Activated CD8-positive, alpha-beta memory T cell treated with anti-CD3 and anti-CD28 coated beads, Interleukin-2, amount 50 U/mL, for 48 hours (primary cell): ENCODE data around the gene OLIG1.

Experiments used
- DNase-seq: peaks from one replicate; pipeline ENCODE4 v3.0.0-alpha.2; 2020

OLIG1 gene

DNA sequence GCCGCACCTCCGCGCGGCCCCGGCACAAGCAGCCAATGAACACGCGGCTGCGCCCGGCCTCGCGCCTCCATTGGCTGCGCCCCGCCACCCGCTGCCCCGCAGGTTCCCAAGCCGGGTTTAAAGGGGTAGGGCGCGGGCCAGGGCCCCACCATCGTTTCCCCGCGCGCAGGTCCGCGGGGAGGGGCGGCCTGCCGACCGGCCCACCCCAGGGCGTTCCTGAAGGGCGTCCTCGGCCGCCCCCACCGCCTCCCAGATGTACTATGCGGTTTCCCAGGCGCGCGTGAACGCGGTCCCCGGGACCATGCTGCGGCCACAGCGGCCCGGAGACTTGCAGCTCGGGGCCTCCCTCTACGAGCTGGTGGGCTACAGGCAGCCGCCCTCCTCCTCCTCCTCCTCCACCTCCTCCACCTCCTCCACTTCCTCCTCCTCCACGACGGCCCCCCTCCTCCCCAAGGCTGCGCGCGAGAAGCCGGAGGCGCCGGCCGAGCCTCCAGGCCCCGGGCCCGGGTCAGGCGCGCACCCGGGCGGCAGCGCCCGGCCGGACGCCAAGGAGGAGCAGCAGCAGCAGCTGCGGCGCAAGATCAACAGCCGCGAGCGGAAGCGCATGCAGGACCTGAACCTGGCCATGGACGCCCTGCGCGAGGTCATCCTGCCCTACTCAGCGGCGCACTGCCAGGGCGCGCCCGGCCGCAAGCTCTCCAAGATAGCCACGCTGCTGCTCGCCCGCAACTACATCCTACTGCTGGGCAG lies at the start of gene OLIG1:
OLIG1 (plus strand) TSS at position 148 of the 750 bp plus-strand sequence; CDS start at position 254, 106 bp downstream.
- DNase-seq, result peak; percentile 76

DNA sequence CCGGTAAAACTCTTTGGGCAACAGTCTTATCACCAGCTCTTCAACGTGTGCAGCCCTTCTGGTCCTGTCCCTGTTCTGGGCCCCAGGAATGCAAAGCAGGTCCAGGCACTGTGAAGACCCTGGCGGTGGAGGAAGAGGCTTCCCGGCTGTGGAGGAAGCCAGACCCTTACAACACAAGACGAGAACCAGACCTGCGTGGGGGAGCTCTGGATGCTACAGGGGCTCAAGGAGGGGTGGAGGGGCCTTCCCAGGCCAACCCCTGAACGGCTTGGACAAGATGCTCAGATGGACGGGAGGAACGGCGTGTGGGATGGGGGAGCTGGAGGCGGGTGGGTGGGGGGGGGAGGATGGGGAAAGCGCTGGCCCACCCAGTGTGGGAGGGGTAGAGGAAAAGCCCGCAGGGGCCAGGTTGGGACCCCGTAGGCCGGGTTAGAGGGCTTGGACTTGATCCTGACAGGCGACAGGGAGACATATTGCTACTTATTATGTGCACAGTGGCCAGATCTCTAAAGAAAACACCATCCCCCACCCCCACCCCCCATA lies 49.3 kb upstream of the OLIG1 start:
- DNase-seq, result no peak

DNA sequence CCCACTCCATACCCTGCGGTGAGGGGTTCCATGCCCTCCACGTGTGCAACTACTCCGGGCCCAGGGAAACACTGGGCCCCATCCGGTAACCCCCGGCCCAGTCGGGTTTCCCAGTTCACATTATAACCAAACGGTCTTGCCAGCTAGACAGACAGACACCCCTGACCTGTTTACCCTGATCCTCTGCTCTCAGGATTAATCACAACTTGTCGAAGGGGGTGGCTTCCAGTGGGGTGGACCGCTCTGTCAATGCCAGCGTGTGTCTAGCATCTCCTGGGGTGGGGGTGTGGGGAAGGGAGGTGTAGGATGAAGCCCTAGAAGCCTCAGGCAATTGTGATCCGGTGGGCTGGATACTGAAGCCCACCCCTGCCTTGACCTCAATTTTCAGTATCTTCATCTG lies 48.8 kb upstream of the OLIG1 start:
- DNase-seq, result no peak

- DNase-seq, result no peak
Observed at GRCh38 chr21:33021667-33022066, 48.3 kb upstream of the OLIG1 start.

- no peak for DNase-seq
Observed at GRCh38 chr21:33022489-33022827, 47.5 kb upstream of the OLIG1 start.

- no peak for DNase-seq
Observed at GRCh38 chr21:33022828-33023573, 46.9 kb upstream of the OLIG1 start.

DNA sequence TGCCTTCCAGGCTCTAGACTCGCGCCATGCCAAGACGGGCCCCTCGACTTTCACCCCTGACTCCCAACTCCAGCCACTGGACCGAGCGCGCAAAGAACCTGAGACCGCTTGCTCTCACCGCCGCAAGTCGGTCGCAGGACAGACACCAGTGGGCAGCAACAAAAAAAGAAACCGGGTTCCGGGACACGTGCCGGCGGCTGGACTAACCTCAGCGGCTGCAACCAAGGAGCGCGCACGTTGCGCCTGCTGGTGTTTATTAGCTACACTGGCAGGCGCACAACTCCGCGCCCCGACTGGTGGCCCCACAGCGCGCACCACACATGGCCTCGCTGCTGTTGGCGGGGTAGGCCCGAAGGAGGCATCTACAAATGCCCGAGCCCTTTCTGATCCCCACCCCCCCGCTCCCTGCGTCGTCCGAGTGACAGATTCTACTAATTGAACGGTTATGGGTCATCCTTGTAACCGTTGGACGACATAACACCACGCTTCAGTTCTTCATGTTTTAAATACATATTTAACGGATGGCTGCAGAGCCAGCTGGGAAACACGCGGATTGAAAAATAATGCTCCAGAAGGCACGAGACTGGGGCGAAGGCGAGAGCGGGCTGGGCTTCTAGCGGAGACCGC lies 46.3 kb upstream of the OLIG1 start:
- peak; percentile 62 for DNase-seq

DNA sequence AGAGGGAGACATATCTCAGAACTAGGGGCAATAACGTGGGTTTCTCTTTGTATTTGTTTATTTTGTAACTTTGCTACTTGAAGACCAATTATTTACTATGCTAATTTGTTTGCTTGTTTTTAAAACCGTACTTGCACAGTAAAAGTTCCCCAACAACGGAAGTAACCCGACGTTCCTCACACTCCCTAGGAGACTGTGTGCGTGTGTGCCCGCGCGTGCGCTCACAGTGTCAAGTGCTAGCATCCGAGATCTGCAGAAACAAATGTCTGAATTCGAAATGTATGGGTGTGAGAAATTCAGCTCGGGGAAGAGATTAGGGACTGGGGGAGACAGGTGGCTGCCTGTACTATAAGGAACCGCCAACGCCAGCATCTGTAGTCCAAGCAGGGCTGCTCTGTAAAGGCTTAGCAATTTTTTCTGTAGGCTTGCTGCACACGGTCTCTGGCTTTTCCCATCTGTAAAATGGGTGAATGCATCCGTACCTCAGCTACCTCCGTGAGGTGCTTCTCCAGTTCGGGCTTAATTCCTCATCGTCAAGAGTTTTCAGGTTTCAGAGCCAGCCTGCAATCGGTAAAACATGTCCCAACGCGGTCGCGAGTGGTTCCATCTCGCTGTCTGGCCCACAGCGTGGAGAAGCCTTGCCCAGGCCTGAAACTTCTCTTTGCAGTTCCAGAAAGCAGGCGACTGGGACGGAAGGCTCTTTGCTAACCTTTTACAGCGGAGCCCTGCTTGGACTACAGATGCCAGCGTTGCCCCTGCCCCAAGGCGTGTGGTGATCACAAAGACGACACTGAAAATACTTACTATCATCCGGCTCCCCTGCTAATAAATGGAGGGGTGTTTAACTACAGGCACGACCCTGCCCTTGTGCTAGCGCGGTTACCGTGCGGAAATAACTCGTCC lies 45.5 kb upstream of the OLIG1 start:
- no peak for DNase-seq

GRCh38 chr21:33025106-33025488 lies 44.8 kb upstream of the OLIG1 start:
- no peak for DNase-seq

GRCh38 chr21:33025489-33026442 lies 44.2 kb upstream of the OLIG1 start, which contains the start of gene OLIG2:
TSS of gene OLIG2 (plus strand) at chr21:33025935. CDS start at chr21:33026863, 928 bp downstream.
- peak; percentile 59 for DNase-seq

DNA sequence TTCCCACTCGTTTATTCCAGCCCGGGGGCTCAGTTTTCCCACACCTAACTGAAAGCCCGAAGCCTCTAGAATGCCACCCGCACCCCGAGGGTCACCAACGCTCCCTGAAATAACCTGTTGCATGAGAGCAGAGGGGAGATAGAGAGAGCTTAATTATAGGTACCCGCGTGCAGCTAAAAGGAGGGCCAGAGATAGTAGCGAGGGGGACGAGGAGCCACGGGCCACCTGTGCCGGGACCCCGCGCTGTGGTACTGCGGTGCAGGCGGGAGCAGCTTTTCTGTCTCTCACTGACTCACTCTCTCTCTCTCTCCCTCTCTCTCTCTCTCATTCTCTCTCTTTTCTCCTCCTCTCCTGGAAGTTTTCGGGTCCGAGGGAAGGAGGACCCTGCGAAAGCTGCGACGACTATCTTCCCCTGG lies 43.5 kb upstream of the OLIG1 start:
- DNase-seq, result no peak

DNA sequence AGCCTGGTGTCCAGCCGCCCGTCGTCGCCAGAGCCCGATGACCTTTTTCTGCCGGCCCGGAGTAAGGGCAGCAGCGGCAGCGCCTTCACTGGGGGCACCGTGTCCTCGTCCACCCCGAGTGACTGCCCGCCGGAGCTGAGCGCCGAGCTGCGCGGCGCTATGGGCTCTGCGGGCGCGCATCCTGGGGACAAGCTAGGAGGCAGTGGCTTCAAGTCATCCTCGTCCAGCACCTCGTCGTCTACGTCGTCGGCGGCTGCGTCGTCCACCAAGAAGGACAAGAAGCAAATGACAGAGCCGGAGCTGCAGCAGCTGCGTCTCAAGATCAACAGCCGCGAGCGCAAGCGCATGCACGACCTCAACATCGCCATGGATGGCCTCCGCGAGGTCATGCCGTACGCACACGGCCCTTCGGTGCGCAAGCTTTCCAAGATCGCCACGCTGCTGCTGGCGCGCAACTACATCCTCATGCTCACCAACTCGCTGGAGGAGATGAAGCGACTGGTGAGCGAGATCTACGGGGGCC lies 43.0 kb upstream of the OLIG1 start:
- no peak for DNase-seq

DNA sequence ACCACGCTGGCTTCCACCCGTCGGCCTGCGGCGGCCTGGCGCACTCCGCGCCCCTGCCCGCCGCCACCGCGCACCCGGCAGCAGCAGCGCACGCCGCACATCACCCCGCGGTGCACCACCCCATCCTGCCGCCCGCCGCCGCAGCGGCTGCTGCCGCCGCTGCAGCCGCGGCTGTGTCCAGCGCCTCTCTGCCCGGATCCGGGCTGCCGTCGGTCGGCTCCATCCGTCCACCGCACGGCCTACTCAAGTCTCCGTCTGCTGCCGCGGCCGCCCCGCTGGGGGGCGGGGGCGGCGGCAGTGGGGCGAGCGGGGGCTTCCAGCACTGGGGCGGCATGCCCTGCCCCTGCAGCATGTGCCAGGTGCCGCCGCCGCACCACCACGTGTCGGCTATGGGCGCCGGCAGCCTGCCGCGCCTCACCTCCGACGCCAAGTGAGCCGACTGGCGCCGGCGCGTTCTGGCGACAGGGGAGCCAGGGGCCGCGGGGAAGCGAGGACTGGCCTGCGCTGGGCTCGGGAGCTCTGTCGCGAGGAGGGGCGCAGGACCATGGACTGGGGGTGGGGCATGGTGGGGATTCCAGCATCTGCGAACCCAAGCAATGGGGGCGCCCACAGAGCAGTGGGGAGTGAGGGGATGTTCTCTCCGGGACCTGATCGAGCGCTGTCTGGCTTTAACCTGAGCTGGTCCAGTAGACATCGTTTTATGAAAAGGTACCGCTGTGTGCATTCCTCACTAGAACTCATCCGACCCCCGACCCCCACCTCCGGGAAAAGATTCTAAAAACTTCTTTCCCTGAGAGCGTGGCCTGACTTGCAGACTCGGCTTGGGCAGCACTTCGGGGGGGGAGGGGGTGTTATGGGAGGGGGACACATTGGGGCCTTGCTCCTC lies 42.3 kb upstream of the OLIG1 start:
- no peak for DNase-seq

GRCh38 chr21:33028287-33028670 lies 41.7 kb upstream of the OLIG1 start:
- DNase-seq, result no peak

GRCh38 chr21:33028773-33029384 lies 41.1 kb upstream of the OLIG1 start:
- DNase-seq, result peak; percentile 62

DNA sequence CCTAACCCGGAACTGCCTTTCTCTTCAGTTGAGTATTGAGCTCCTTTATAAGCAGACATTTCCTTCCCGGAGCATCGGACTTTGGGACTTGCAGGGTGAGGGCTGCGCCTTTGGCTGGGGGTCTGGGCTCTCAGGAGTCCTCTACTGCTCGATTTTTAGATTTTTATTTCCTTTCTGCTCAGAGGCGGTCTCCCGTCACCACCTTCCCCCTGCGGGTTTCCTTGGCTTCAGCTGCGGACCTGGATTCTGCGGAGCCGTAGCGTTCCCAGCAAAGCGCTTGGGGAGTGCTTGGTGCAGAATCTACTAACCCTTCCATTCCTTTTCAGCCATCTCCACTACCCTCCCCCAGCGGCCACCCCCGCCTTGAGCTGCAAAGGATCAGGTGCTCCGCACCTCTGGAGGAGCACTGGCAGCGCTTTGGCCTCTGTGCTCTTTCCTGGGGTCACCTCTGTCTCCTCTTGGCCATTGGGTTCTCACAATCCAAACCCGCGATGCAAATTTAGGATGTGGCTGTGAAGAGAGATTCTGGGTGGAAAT lies 40.5 kb upstream of the OLIG1 start:
- no peak for DNase-seq

DNA sequence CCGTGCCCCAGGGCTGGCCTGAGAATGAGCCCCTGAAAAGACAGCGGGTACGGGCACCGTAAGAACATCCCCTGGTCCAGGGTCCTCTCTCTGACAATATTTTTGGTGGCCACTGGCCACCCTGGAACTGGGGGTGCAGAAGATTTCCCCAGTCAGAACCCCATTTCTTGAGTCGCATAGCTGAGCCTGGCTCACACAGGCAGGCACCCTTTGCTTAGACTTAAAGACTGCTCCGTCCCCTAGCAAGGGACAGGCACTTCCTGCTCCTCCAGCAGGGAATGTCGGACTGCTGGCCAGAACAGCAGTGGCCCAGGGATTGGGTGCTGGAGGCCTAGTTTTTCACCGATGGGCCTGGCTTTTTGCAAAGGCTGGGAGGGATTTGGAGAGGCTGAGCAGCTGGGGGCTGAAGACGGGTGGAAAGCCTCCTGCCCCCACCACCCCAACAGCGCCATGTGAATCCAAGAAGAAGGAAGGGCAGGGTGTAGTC lies 39.9 kb upstream of the OLIG1 start:
- DNase-seq, result no peak

DNA sequence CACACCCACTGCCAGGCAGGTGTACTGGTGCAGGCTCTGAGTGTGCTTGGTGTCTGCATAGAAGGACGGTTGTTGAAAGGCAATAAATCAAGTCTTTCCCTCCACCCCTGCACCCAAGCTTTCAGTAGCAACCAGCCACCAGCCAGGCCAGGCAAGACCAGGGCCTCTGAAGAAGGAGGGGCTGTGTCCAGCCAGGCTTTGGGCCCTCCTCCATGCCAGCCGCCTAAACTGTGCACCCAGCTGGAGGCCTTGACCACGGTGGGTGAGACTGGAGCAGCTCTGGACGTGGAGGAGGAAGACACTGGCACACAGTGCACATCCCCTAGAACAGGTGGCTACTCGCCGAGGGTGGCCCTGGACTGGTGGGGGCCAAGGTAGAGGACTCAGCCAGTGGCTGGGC lies 39.3 kb upstream of the OLIG1 start:
- no peak for DNase-seq
